Measurements from ENCODE around the gene ENTPD2.
A peak's percentile ranks its signal among the peaks of the same experiment; 100 is the strongest.

DNA sequence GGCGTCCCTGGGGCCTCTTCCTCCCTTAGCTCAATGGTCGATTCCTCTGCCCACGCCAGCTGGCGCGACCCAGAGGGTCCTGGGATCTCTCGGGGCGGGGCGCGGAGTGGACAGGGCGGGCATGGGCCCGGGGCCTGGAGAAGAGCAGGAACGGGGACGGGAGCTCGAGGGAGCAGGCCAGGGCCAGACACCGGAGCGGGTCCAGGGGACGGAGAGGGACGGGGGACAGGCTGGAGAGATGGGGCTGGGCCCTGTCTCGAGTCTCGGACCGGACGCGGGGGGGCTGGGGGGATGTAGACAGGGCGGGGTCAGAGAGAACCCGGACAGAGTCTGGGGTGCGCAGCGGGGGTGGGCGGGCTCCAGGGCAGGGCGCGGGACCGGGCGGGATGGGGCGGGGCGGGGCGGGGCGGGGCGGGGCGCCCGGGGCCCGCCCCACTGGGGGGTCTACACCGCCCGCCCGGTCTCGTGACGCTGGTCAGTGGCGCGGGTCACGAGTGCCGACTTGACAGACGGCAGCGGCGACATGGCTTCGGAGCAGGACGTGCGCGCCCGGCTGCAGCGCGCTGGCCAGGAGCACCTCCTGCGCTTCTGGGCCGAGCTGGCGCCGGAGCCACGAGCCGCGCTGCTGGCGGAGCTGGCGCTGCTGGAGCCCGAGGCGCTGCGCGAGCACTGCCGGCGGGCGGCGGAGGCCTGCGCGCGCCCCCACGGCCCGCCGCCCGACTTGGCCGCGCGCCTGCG is 23.3 kb upstream of the ENTPD2 start, which contains the start of gene UAP1L1:
- peak in 2 of 4 donors; percentile 37 to 71 for TF ChIP-seq POLR2A (IDR thresholded peaks at IDR 0.05)
- TF ChIP-seq, protein P1, sequence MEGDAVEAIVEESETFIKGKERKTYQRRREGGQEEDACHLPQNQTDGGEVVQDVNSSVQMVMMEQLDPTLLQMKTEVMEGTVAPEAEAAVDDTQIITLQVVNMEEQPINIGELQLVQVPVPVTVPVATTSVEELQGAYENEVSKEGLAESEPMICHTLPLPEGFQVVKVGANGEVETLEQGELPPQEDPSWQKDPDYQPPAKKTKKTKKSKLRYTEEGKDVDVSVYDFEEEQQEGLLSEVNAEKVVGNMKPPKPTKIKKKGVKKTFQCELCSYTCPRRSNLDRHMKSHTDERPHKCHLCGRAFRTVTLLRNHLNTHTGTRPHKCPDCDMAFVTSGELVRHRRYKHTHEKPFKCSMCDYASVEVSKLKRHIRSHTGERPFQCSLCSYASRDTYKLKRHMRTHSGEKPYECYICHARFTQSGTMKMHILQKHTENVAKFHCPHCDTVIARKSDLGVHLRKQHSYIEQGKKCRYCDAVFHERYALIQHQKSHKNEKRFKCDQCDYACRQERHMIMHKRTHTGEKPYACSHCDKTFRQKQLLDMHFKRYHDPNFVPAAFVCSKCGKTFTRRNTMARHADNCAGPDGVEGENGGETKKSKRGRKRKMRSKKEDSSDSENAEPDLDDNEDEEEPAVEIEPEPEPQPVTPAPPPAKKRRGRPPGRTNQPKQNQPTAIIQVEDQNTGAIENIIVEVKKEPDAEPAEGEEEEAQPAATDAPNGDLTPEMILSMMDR (IDR thresholded peaks at IDR 0.05), result peak in 1 of 6 experiments; percentile 9
- TF ChIP-seq EP300 (IDR thresholded peaks at IDR 0.05), result peak in 1 of 4 donors; percentile 22
- TF ChIP-seq POLR2AphosphoS5 (IDR thresholded peaks at IDR 0.05), result peak in 1 of 2 donors; percentile 72

Measured in upper lobe of left lung (tissue), 4 donors.